ENCODE measurements around the gene WNK4. TPM values are rescaled to one million over a fixed set of nuclear protein-coding genes. Genes with fewer than 3 reads are reported as not detected.

Gene WNK4
- total and polyA plus RNA-seq, 9 of the 15 experiments (the other 6 are each of a cell fraction or from before 2014, with no cell fraction given), result 0.32 to 25.8 (median 4.5) TPM

GRCh38 chr17:42803074-42803883 is 22.9 kb downstream of the WNK4 start:
- H3K4me2 ChIP-seq (ENCODE audit: insufficient read depth, low read length), result no peak overlapping the region
- H3K27ac ChIP-seq (ENCODE audit: extremely low read depth, low read depth, low read length), result no peak overlapping the region
- intact Hi-C loops (cut with micrococcal nuclease), result no loop called here

DNA sequence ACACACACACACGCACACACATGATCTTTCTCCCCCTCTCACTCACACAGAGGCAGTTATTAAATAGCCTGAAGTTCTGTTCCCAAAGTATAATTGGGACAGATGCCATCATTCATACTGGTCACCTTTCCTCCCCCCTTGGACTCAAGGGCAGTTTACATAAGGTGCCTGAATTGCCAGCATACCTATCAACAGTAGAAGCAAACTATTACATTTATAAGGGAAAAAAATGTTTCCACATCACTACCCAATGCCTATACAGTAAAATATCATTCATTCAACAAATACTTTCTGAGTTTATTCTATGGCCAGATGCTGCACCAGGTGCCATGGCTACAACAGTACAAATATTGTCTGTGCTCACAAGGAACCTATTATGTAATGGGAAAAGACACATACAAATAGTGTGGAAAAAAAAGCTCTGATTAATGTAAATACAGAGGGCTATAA is 24.5 kb downstream of the WNK4 start:
- CTCF ChIA-PET (ENCODE audit: low intra/inter-chr PET ratio), result no interaction called here
- TF ChIP-seq ZFPM2 (CRISPR knock-in tag; IDR thresholded peaks at IDR 0.05) (no peak), PML (IDR thresholded peaks at IDR 0.05; ENCODE audit: low read length) (no peak), ZNF224 (CRISPR knock-in tag; IDR thresholded peaks at IDR 0.05) (no peak), MXI1 (IDR thresholded peaks at IDR 0.05; ENCODE audit: low read depth, low read length) (no peak)
- TF ChIP-seq, protein P1, sequence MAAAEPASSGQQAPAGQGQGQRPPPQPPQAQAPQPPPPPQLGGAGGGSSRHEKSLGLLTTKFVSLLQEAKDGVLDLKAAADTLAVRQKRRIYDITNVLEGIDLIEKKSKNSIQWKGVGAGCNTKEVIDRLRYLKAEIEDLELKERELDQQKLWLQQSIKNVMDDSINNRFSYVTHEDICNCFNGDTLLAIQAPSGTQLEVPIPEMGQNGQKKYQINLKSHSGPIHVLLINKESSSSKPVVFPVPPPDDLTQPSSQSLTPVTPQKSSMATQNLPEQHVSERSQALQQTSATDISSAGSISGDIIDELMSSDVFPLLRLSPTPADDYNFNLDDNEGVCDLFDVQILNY (CRISPR knock-in tag; IDR thresholded peaks at IDR 0.05), result no peak
- TF ChIP-seq, protein P2, sequence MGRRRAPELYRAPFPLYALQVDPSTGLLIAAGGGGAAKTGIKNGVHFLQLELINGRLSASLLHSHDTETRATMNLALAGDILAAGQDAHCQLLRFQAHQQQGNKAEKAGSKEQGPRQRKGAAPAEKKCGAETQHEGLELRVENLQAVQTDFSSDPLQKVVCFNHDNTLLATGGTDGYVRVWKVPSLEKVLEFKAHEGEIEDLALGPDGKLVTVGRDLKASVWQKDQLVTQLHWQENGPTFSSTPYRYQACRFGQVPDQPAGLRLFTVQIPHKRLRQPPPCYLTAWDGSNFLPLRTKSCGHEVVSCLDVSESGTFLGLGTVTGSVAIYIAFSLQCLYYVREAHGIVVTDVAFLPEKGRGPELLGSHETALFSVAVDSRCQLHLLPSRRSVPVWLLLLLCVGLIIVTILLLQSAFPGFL (CRISPR knock-in tag; IDR thresholded peaks at IDR 0.05), result no peak
- TF ChIP-seq, protein P3, sequence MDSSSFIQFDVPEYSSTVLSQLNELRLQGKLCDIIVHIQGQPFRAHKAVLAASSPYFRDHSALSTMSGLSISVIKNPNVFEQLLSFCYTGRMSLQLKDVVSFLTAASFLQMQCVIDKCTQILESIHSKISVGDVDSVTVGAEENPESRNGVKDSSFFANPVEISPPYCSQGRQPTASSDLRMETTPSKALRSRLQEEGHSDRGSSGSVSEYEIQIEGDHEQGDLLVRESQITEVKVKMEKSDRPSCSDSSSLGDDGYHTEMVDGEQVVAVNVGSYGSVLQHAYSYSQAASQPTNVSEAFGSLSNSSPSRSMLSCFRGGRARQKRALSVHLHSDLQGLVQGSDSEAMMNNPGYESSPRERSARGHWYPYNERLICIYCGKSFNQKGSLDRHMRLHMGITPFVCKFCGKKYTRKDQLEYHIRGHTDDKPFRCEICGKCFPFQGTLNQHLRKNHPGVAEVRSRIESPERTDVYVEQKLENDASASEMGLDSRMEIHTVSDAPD (CRISPR knock-in tag; IDR thresholded peaks at IDR 0.05), result no peak

More at GRCh38 chr17:42803074-42803883, 22.9 kb downstream of the WNK4 start:
- Histone ChIP-seq H2AFZ (ENCODE audit: low read depth, low read length) (peak overlapping the region; percentile 22), H3K4me1 (replicated peaks in 1 of 2; ENCODE audit: control insufficient read depth in 2 of 2, insufficient read depth in 2 of 2, low read length in 2 of 2) (peaks cover 10 to 11% of the 10 kb centered on the region in 2 experiments; a peak in 4 of 5 replicates), H3K9ac (ENCODE audit: insufficient read depth in 1 of 2, low read depth in 2 of 2, low read length in 2 of 2) (peak overlapping the region in 1 of 2 experiments; percentile 48; a peak in 1 of 4 replicates), H3K79me2 (ENCODE audit: control insufficient read depth, insufficient read depth, low read length) (peaks cover 2% of the 10 kb centered on the region; the same call in 2 of the 3 replicates), H3K9me1 (ENCODE audit: control insufficient read depth, insufficient read depth, low read length) (no peaks in the 10 kb centered on the region), H3K4me3 (no peak overlapping the region), H4K20me1 (replicated peaks; ENCODE audit: control insufficient read depth, insufficient read depth, low read length) (no peaks in the 10 kb centered on the region), H3K27me3 (ENCODE audit: control insufficient read depth in 2 of 2, insufficient read depth in 2 of 2, low read length in 2 of 2) (no peaks in the 10 kb centered on the region), H3K9me3 (replicated peaks; ENCODE audit: control insufficient read depth, insufficient read depth, low read depth, low read length) (no peaks in the 10 kb centered on the region), H3K36me3 (ENCODE audit: control insufficient read depth, insufficient read depth, low read length) (no peaks in the 10 kb centered on the region)
- DNase-seq (ENCODE audit: extremely low read depth in 1 of 4, low spot score in 3 of 4), result no peak
- no peak for ATAC-seq
- POLR2A ChIA-PET, result interaction anchor here (1.0 to 2.3 kb wide), 7 partner anchors 12 to 195 kb away, joined by 3 to 7 read pairs (median 4); partner anchors contain the start of genes BECN1, RPL27 and WNK4
- BruUV-seq (replicated peaks), result no TSS peak
- in situ Hi-C loops (cut with MboI), result no loop called here
- FAIRE-seq, result peak; percentile 32
- TF ChIP-seq PML (IDR thresholded peaks at IDR 0.05; ENCODE audit: low read length) (no peak), ZBTB7A (IDR thresholded peaks at IDR 0.05; ENCODE audit: borderline replicate concordance, control insufficient read depth, low read depth, low read length) (peak; percentile 45; the same call in 1 of the 2 replicates), CBFA2T3 (IDR thresholded peaks at IDR 0.05) (0 out of 2 replicates have a peak, but pooled peaks have one; percentile 5)
- WGBS (ENCODE audit: insufficient coverage, low coverage, missing lambda C conversion rate), result 54% methylated on average over 2 of the region's 2 CpGs
- CTCF ChIA-PET (ENCODE audit: low intra/inter-chr PET ratio), result no interaction called here

More for the DNA sequence above, 24.5 kb downstream of the WNK4 start:
- no peak for FAIRE-seq
- WGBS (ENCODE audit: insufficient coverage, low coverage, missing lambda C conversion rate), result 79% methylated on average over 1 of the region's 1 CpG
- Histone ChIP-seq H3K4me1 (replicated peaks in 1 of 2; ENCODE audit: control insufficient read depth in 2 of 2, insufficient read depth in 2 of 2, low read length in 2 of 2) (peaks cover 0 to 11% of the 10 kb centered on the region in 2 experiments; a peak in 3 of 5 replicates), H4K20me1 (replicated peaks; ENCODE audit: control insufficient read depth, insufficient read depth, low read length) (no peaks in the 10 kb centered on the region), H3K79me2 (ENCODE audit: control insufficient read depth, insufficient read depth, low read length) (no peaks in the 10 kb centered on the region), H3K4me3 (no peak overlapping the region), H3K9me3 (replicated peaks; ENCODE audit: control insufficient read depth, insufficient read depth, low read depth, low read length) (no peaks in the 10 kb centered on the region), H3K4me2 (ENCODE audit: insufficient read depth, low read length) (no peak overlapping the region), H2AFZ (ENCODE audit: low read depth, low read length) (no peak overlapping the region), H3K9me1 (ENCODE audit: control insufficient read depth, insufficient read depth, low read length) (no peaks in the 10 kb centered on the region), H3K36me3 (ENCODE audit: control insufficient read depth, insufficient read depth, low read length) (peaks cover 10% of the 10 kb centered on the region; the same call in 1 of the 3 replicates), H3K27me3 (ENCODE audit: control insufficient read depth in 2 of 2, insufficient read depth in 2 of 2, low read length in 2 of 2) (no peaks in the 10 kb centered on the region), H3K27ac (ENCODE audit: extremely low read depth, low read depth, low read length) (no peak overlapping the region), H3K9ac (ENCODE audit: insufficient read depth in 1 of 2, low read depth in 2 of 2, low read length in 2 of 2) (no peak overlapping the region)
- ATAC-seq, result no peak
- intact Hi-C loops (cut with micrococcal nuclease) (no loop called here), in situ Hi-C loops (cut with MboI) (no loop called here)
- no peak for DNase-seq (ENCODE audit: extremely low read depth in 1 of 4, low spot score in 3 of 4)
- no TSS peak for BruUV-seq (replicated peaks)
- POLR2A ChIA-PET, result interaction anchor here (0.6 to 2.6 kb wide), 3 partner anchors 10 to 132 kb away, joined by 3 to 7 read pairs (median 3); no protein-coding TSS in a partner anchor

Data from K562 (cell line).